Activated naive CD4-positive, alpha-beta T cell treated with anti-CD3 and anti-CD28 coated beads, Interleukin-2, amount 50 U/mL, for 72 hours (primary cell): ENCODE data around the gene GLRX2. TPM values are rescaled to one million over a fixed set of nuclear protein-coding genes. Genes with fewer than 3 reads are reported as not detected.

Experiments used
- ATAC-seq, 2 donors: fragments of 150-1000 bp; cut with Tn5 transposase; 2 replicates each; pipeline ENCODE4 v1.10.0; 2021; ENCODE audit warnings: mild to moderate bottlenecking in 2 of 2, moderate library complexity in 2 of 2
- DNase-seq, 2 donors: peaks; one replicate each; pipeline ENCODE4 v3.0.0; 2021 to 2022; ENCODE audit warnings: low spot score in 2 of 2
- H3K27ac Mint-ChIP-seq, 2 donors: one replicate each; pipeline ENCODE4 v1.8.0; 2022; ENCODE audit warnings: mild to moderate bottlenecking in 2 of 2, mixed read lengths in 2 of 2
- H3K36me3 Mint-ChIP-seq, 2 donors: one replicate each; pipeline ENCODE4 v1.8.0; 2022; ENCODE audit warnings: mixed read lengths in 2 of 2
- H3K9me3 Mint-ChIP-seq, 2 donors: one replicate each; pipeline ENCODE4 v1.8.0; 2022; ENCODE audit warnings: mixed read lengths in 2 of 2
- total RNA-seq, 2 donors: library from RNA; stranded (reverse); gene quantifications; one replicate each; pipeline ENCODE4 v1.2.3, GENCODE V29; 2022

Gene GLRX2
- total RNA-seq, 2 donors from 2014 or later: 18.6 to 32.2 TPM

GRCh38 chr1:193085263-193085662 lies 20.0 kb downstream of the GLRX2 start:
- Mint-ChIP-seq H3K27ac (no peak overlapping the region), H3K36me3 (peaks cover 0 to 6% of the 10 kb centered on the region in 2 donors), H3K9me3 (no peaks in the 10 kb centered on the region)
- ATAC-seq (no peak), DNase-seq (no peak)

GRCh38 chr1:193083365-193084088 lies 21.7 kb downstream of the GLRX2 start:
- Mint-ChIP-seq H3K36me3 (peaks cover 1 to 12% of the 10 kb centered on the region in 2 donors), H3K9me3 (no peaks in the 10 kb centered on the region), H3K27ac (no peak overlapping the region)
- no peak for ATAC-seq
- no peak for DNase-seq

- Mint-ChIP-seq H3K9me3 (no peaks in the 10 kb centered on the region), H3K27ac (no peak overlapping the region), H3K36me3 (peaks cover 9 to 31% of the 10 kb centered on the region in 2 donors)
Measured at GRCh38 chr1:193079187-193079586, 26.0 kb downstream of the GLRX2 start.

GRCh38 chr1:193077991-193078390 lies 27.2 kb downstream of the GLRX2 start:
- no peak for ATAC-seq
- no peak for DNase-seq
- Mint-ChIP-seq H3K36me3 (peaks cover 9 to 37% of the 10 kb centered on the region in 2 donors), H3K9me3 (no peaks in the 10 kb centered on the region), H3K27ac (no peak overlapping the region)

More at GRCh38 chr1:193079187-193079586, 26.0 kb downstream of the GLRX2 start:
- no peak for DNase-seq
- no peak for ATAC-seq

- H3K27ac Mint-ChIP-seq: no peak overlapping the region
- no peak for DNase-seq
Measured at GRCh38 chr1:193070942-193071341, 34.3 kb downstream of the GLRX2 start.

GRCh38 chr1:193070386-193070753 lies 34.8 kb downstream of the GLRX2 start:
- DNase-seq (no peak), ATAC-seq (no peak)
- H3K36me3 Mint-ChIP-seq: peaks cover 0 to 14% of the 10 kb centered on the region in 2 donors
- peaks cover 0 to 3% of the 10 kb centered on the region in 2 donors for H3K9me3 Mint-ChIP-seq
- no peak overlapping the region for H3K27ac Mint-ChIP-seq

More at GRCh38 chr1:193070942-193071341, 34.3 kb downstream of the GLRX2 start:
- peaks cover 0 to 14% of the 10 kb centered on the region in 2 donors for H3K36me3 Mint-ChIP-seq
- peak; percentile 77 to 91 for ATAC-seq
- peaks cover 0 to 3% of the 10 kb centered on the region in 2 donors for H3K9me3 Mint-ChIP-seq

GRCh38 chr1:193069748-193070385 lies 35.3 kb downstream of the GLRX2 start:
- Mint-ChIP-seq H3K9me3 (peaks cover 0 to 3% of the 10 kb centered on the region in 2 donors), H3K27ac (no peak overlapping the region), H3K36me3 (peaks cover 0 to 14% of the 10 kb centered on the region in 2 donors)
- ATAC-seq (no peak), DNase-seq (no peak)

- Mint-ChIP-seq H3K36me3 (peaks cover 0 to 9% of the 10 kb centered on the region in 2 donors), H3K27ac (no peak overlapping the region), H3K9me3 (peaks cover 0 to 3% of the 10 kb centered on the region in 2 donors)
- ATAC-seq (peak in 1 of 2 donors; percentile 22), DNase-seq (no peak)
Measured at GRCh38 chr1:193068013-193068412, 37.2 kb downstream of the GLRX2 start.

- H3K36me3 Mint-ChIP-seq: peaks cover 0 to 5% of the 10 kb centered on the region in 2 donors
- DNase-seq (no peak), ATAC-seq (no peak)
- H3K9me3 Mint-ChIP-seq: peaks cover 0 to 3% of the 10 kb centered on the region in 2 donors
- H3K27ac Mint-ChIP-seq: peak overlapping the region in 1 of 2 donors; percentile 9
Measured at GRCh38 chr1:193066606-193067005, 38.6 kb downstream of the GLRX2 start.

- Mint-ChIP-seq H3K27ac (no peak overlapping the region), H3K36me3 (peaks cover 0 to 5% of the 10 kb centered on the region in 2 donors), H3K9me3 (peaks cover 0 to 3% of the 10 kb centered on the region in 2 donors)
- no peak for DNase-seq
- ATAC-seq: no peak
Measured at GRCh38 chr1:193065954-193066353, 39.3 kb downstream of the GLRX2 start.

- Mint-ChIP-seq H3K9me3 (peaks cover 0 to 3% of the 10 kb centered on the region in 2 donors), H3K36me3 (peaks cover 24 to 27% of the 10 kb centered on the region in 2 donors), H3K27ac (no peak overlapping the region)
- ATAC-seq: no peak
- DNase-seq: no peak
Measured at GRCh38 chr1:193062698-193063463, 42.3 kb downstream of the GLRX2 start.

- no peak for ATAC-seq
- DNase-seq: no peak
- Mint-ChIP-seq H3K9me3 (no peaks in the 10 kb centered on the region), H3K36me3 (peaks cover 33 to 39% of the 10 kb centered on the region in 2 donors), H3K27ac (peak overlapping the region in 1 of 2 donors; percentile 97)
Measured at GRCh38 chr1:193060938-193061337, 44.3 kb downstream of the GLRX2 start.

- ATAC-seq (no peak), DNase-seq (no peak)
- Mint-ChIP-seq H3K27ac (peak overlapping the region; percentile 97 to 99), H3K36me3 (peaks cover 33 to 39% of the 10 kb centered on the region in 2 donors), H3K9me3 (no peaks in the 10 kb centered on the region)
Measured at GRCh38 chr1:193060406-193060805, 44.8 kb downstream of the GLRX2 start.

- DNase-seq: no peak
- no peak for ATAC-seq
- no peaks in the 10 kb centered on the region for H3K9me3 Mint-ChIP-seq
Measured at GRCh38 chr1:193060115-193060403, 45.2 kb downstream of the GLRX2 start.

GRCh38 chr1:193059282-193060114 lies 45.7 kb downstream of the GLRX2 start, which contains the start of the genes RO60 and UCHL5:
TSS of gene RO60 (plus strand) at chr1:193059612. CDS start at chr1:193069055, 9,443 bp downstream.
TSS of gene UCHL5 (minus strand) at chr1:193059360. CDS start at chr1:193059260, 100 bp downstream.
- Mint-ChIP-seq H3K36me3 (peaks cover 33 to 39% of the 10 kb centered on the region in 2 donors), H3K27ac (peak within 1 kb of the TSS; percentile 97 to 99), H3K9me3 (no peaks in the 10 kb centered on the region)
- DNase-seq (peak; percentile 90 to 96), ATAC-seq (peak; percentile 88 to 95)

More at GRCh38 chr1:193060115-193060403, 45.2 kb downstream of the GLRX2 start:
- H3K27ac Mint-ChIP-seq: peak overlapping the region; percentile 97 to 99
- H3K36me3 Mint-ChIP-seq: peaks cover 33 to 39% of the 10 kb centered on the region in 2 donors
